Natural killer cell (primary cell): ENCODE results near the gene WDR41. TPM values are rescaled to one million over a fixed set of nuclear protein-coding genes. Genes with fewer than 3 reads are reported as not detected.
"Not testable (repeated sequence)": the region's sequence is repeated elsewhere in the genome, so short reads cannot be mapped to it uniquely, and the experiment has no call there.

Experiments used
- ATAC-seq, 3 donors: fragments of 150-1000 bp in 2 of 3; fragments of 200-7000 bp in 1 of 3; cut with Tn5 transposase; 1 replicate in 1 of 3; 2 replicates in 2 of 3; pipeline ENCODE4 v1.10.0; 2021; ENCODE audit warnings: mild to moderate bottlenecking in 2 of 3, moderate library complexity in 2 of 3
- DNase-seq, 2 donors: peaks; one replicate each; pipeline versions ENCODE4 v3.0.0 to v3.0.0-alpha.2; 2013 to 2021; ENCODE audit warnings: mixed read lengths in 1 of 2
- H3K27ac ChIP-seq: one replicate; pipeline ENCODE4 v1.5.1; 2013; ENCODE audit warnings: mild to moderate bottlenecking, low read length
- H3K27me3 ChIP-seq: one replicate; pipeline ENCODE4 v1.6.1; 2013; ENCODE audit warnings: low read length; ENCODE audit not compliant: control insufficient read depth, insufficient read depth
- H3K36me3 ChIP-seq: one replicate; pipeline ENCODE4 v1.6.1; 2013; ENCODE audit warnings: low read length; ENCODE audit not compliant: control insufficient read depth, insufficient read depth
- H3K4me1 ChIP-seq: one replicate; pipeline ENCODE4 v1.6.1; 2013; ENCODE audit warnings: low read length; ENCODE audit not compliant: control insufficient read depth, insufficient read depth
- H3K4me3 ChIP-seq: one replicate; pipeline ENCODE4 v1.5.1; 2013; ENCODE audit warnings: low read length
- H3K9me3 ChIP-seq: one replicate; pipeline ENCODE4 v1.6.1; 2013; ENCODE audit warnings: low read length; ENCODE audit not compliant: control insufficient read depth, insufficient read depth
- H3K27ac Mint-ChIP-seq, 2 donors: one replicate each; pipeline ENCODE4 v1.8.0; 2022; ENCODE audit warnings: mild to moderate bottlenecking in 2 of 2, mixed read lengths in 2 of 2, moderate library complexity in 1 of 2
- H3K27me3 Mint-ChIP-seq, 2 donors: one replicate each; pipeline ENCODE4 v1.8.0; 2022; ENCODE audit warnings: low read depth in 2 of 2, mixed read lengths in 2 of 2
- H3K36me3 Mint-ChIP-seq: one replicate; pipeline ENCODE4 v1.8.0; 2022; ENCODE audit warnings: mixed read lengths
- H3K4me1 Mint-ChIP-seq, 2 donors: one replicate each; pipeline ENCODE4 v1.8.0; 2022; ENCODE audit warnings: mixed read lengths in 2 of 2
- H3K4me3 Mint-ChIP-seq: one replicate; pipeline ENCODE4 v1.8.0; 2022; ENCODE audit warnings: mild to moderate bottlenecking, moderate library complexity, mixed read lengths
- H3K9me3 Mint-ChIP-seq, 2 donors: one replicate each; pipeline ENCODE4 v1.8.0; 2022; ENCODE audit warnings: mixed read lengths in 2 of 2
- CTCF ChIP-seq: fragments of 200-600 bp; IDR thresholded peaks from one replicate; pipeline ENCODE4 v1.8.0; 2022; ENCODE audit warnings: antibody characterized with exemption
- WGBS: methylation state at CpG from one replicate; pipeline ENCODE4 v1.1.7; 2013; ENCODE audit warnings: missing lambda C conversion rate; ENCODE audit not compliant: insufficient coverage; 5-methylcytosine and 5-hydroxymethylcytosine counted together
- intact Hi-C: fragments of 100-400 bp; cut with micrococcal nuclease; formaldehyde crosslinking; loops from one replicate; pipeline ENCODE4 v1.14.2; 2022
- total RNA-seq, 4 donors: library from RNA; stranded (reverse); fragments of 120-200 nt in 1 of 4; gene quantifications; one replicate each; pipeline versions ENCODE4 v1.2.3 to v1.2.4, GENCODE V29; 2013 to 2022

The WDR41 gene
- total RNA-seq, 3 donors from 2014 or later (not counting 1 experiment from before 2014, with no cell fraction given): 20.7 to 25.5 (median 24.9) TPM

GRCh38 chr5:77499441-77499840, 7.3 kb upstream of the WDR41 start:
- H3K27ac Mint-ChIP-seq: no peak overlapping the region
- H3K36me3 ChIP-seq: no peaks in the 10 kb centered on the region

GRCh38 chr5:77498952-77499351, 6.8 kb upstream of the WDR41 start:
- H3K36me3 Mint-ChIP-seq: no peaks in the 10 kb centered on the region
- no CpG with 5 or more reads among the region's 2 CpGs for WGBS
- Histone ChIP-seq H3K27me3 (no peaks in the 10 kb centered on the region), H3K36me3 (no peaks in the 10 kb centered on the region), H3K4me3 (no peak overlapping the region), H3K9me3 (no peaks in the 10 kb centered on the region), H3K4me1 (no peaks in the 10 kb centered on the region), H3K27ac (no peak overlapping the region)
- no peak overlapping the region for H3K4me3 Mint-ChIP-seq
- ATAC-seq (no peak), DNase-seq (no peak)
- peaks cover 2 to 5% of the 10 kb centered on the region in 2 donors for H3K9me3 Mint-ChIP-seq
- no peak for TF ChIP-seq CTCF
- H3K27me3 Mint-ChIP-seq: peaks cover 29 to 56% of the 10 kb centered on the region in 2 donors
- H3K4me1 Mint-ChIP-seq: no peaks in the 10 kb centered on the region
- H3K27ac Mint-ChIP-seq: no peak overlapping the region
- intact Hi-C loops: loop anchor here (10.0 kb wide), 1 partner anchor 276 kb away; the partner anchor contains the start of gene TBCA

More at GRCh38 chr5:77499441-77499840, 7.3 kb upstream of the WDR41 start:
- intact Hi-C loops: loop anchor here (10.0 kb wide), 1 partner anchor 275 kb away; the partner anchor contains the start of gene TBCA
- Mint-ChIP-seq H3K9me3 (peaks cover 2 to 5% of the 10 kb centered on the region in 2 donors), H3K27me3 (peaks cover 30 to 59% of the 10 kb centered on the region in 2 donors), H3K4me3 (no peak overlapping the region), H3K36me3 (no peaks in the 10 kb centered on the region), H3K4me1 (no peaks in the 10 kb centered on the region)
- Histone ChIP-seq H3K4me3 (no peak overlapping the region), H3K27ac (no peak overlapping the region), H3K9me3 (no peaks in the 10 kb centered on the region), H3K4me1 (no peaks in the 10 kb centered on the region), H3K27me3 (no peaks in the 10 kb centered on the region)
- no peak for ATAC-seq
- DNase-seq: no peak
- TF ChIP-seq CTCF: no peak
- WGBS: 75% methylated on average over 2 of the region's 3 CpGs

GRCh38 chr5:77494935-77495334, 2.8 kb upstream of the WDR41 start:
- Mint-ChIP-seq H3K9me3 (no peaks in the 10 kb centered on the region), H3K27ac (no peak overlapping the region), H3K4me3 (no peak overlapping the region), H3K36me3 (no peaks in the 10 kb centered on the region), H3K27me3 (peaks cover 9 to 25% of the 10 kb centered on the region in 2 donors), H3K4me1 (peaks cover 10 to 14% of the 10 kb centered on the region in 2 donors)
- ATAC-seq (no peak), DNase-seq (no peak)
- Histone ChIP-seq H3K27ac (no peak overlapping the region), H3K4me3 (no peak overlapping the region), H3K36me3 (no peaks in the 10 kb centered on the region), H3K9me3 (no peaks in the 10 kb centered on the region), H3K4me1 (peaks cover 6% of the 10 kb centered on the region), H3K27me3 (no peaks in the 10 kb centered on the region)
- no CpG with 5 or more reads among the region's 3 CpGs for WGBS
- intact Hi-C loops: loop anchor here (10.0 kb wide), 1 partner anchor 280 kb away; the partner anchor contains the start of gene TBCA
- TF ChIP-seq CTCF: no peak

- Mint-ChIP-seq H3K27ac (peak overlapping the region; percentile 86 to 90), H3K4me1 (peaks cover 10 to 14% of the 10 kb centered on the region in 2 donors), H3K9me3 (no peaks in the 10 kb centered on the region), H3K27me3 (peaks cover 0 to 15% of the 10 kb centered on the region in 2 donors), H3K4me3 (peak overlapping the region; percentile 92), H3K36me3 (no peaks in the 10 kb centered on the region)
- Histone ChIP-seq H3K4me3 (peak overlapping the region; percentile 13), H3K27me3 (no peaks in the 10 kb centered on the region), H3K4me1 (peaks cover 6% of the 10 kb centered on the region), H3K9me3 (no peaks in the 10 kb centered on the region), H3K27ac (peak overlapping the region; percentile 65), H3K36me3 (no peaks in the 10 kb centered on the region)
- no peak for DNase-seq
- TF ChIP-seq CTCF: peak; percentile 50
- 33% methylated on average over 3 of the region's 4 CpGs for WGBS
- intact Hi-C loops: loop anchor here (1.0 to 10.0 kb wide), 2 partner anchors 282 to 347 kb away; partner anchors contain the start of gene TBCA
- peak in 2 of 3 donors; percentile 2 for ATAC-seq
Measured at GRCh38 chr5:77492653-77493000, 511 bp upstream of the WDR41 start.

GRCh38 chr5:77490741-77491344, 1.3 kb downstream of the WDR41 start:
- H3K9me3 Mint-ChIP-seq, H3K36me3 ChIP-seq, H3K9me3 ChIP-seq, H3K4me1 ChIP-seq, H3K27me3 ChIP-seq, H3K27me3 Mint-ChIP-seq, H3K36me3 Mint-ChIP-seq, ATAC-seq: not testable (repeated sequence)
- peak overlapping the region; percentile 86 to 90 for H3K27ac Mint-ChIP-seq
- peak in 1 of 2 donors; percentile 15 for DNase-seq
- WGBS: 29% methylated on average over 10 of the region's 11 CpGs
- peaks cover 10 to 14% of the 10 kb centered on the region in 2 donors for H3K4me1 Mint-ChIP-seq
- intact Hi-C loops: loop anchor here (10.0 kb wide), 1 partner anchor 284 kb away; the partner anchor contains the start of gene TBCA
- H3K4me3 Mint-ChIP-seq: peak overlapping the region; percentile 92
- peak overlapping the region; percentile 96 for H3K27ac ChIP-seq
- H3K4me3 ChIP-seq: peak overlapping the region; percentile 100
